SHP77 treated with DMSO at 0.1 percent for 48 hours (cell line): Measurements from ENCODE around the gene HJURP.

Experiments used
- DNase-seq: peaks from one replicate; lab custom pipeline; 2025; lab: John Stamatoyannopoulos, UW

The HJURP gene

GRCh38 chr2:233814056-233814835 is 40.1 kb downstream of the HJURP start:
- DNase-seq: no peak

- DNase-seq: no peak
These were observed 40.9 kb downstream of the HJURP start for GRCh38 chr2:233813236-233814055.

GRCh38 chr2:233811732-233812131 is 42.6 kb downstream of the HJURP start:
- DNase-seq: no peak

- no peak for DNase-seq
These were observed 43.2 kb downstream of the HJURP start for GRCh38 chr2:233811087-233811486.

- DNase-seq: no peak
These were observed 44.0 kb downstream of the HJURP start for GRCh38 chr2:233810385-233810784.

GRCh38 chr2:233807966-233808935 is 46.1 kb downstream of the HJURP start:
- DNase-seq: no peak

GRCh38 chr2:233807215-233807865 is 47.0 kb downstream of the HJURP start:
- DNase-seq: no peak

GRCh38 chr2:233803994-233804393 is 50.3 kb downstream of the HJURP start:
- no peak for DNase-seq

GRCh38 chr2:233803292-233803911 is 50.9 kb downstream of the HJURP start:
- DNase-seq: no peak

GRCh38 chr2:233802132-233802815 is 52.1 kb downstream of the HJURP start:
- no peak for DNase-seq

- no peak for DNase-seq
These were observed 52.8 kb downstream of the HJURP start for GRCh38 chr2:233801357-233802131.

- no peak for DNase-seq
These were observed 54.1 kb downstream of the HJURP start for GRCh38 chr2:233800208-233800607.

- no peak for DNase-seq
These were observed 54.6 kb downstream of the HJURP start for GRCh38 chr2:233799716-233800115.

- no peak for DNase-seq
These were observed 55.2 kb downstream of the HJURP start for GRCh38 chr2:233799087-233799665.

- DNase-seq: no peak
These were observed 55.8 kb downstream of the HJURP start for GRCh38 chr2:233798335-233799086.

GRCh38 chr2:233796254-233796653 is 58.1 kb downstream of the HJURP start:
- DNase-seq: no peak

- no peak for DNase-seq
These were observed 58.6 kb downstream of the HJURP start for GRCh38 chr2:233795735-233796171.

GRCh38 chr2:233794128-233794658 is 60.1 kb downstream of the HJURP start:
- no peak for DNase-seq
